Measurements from ENCODE around the gene MB. TPM values are rescaled to one million over a fixed set of nuclear protein-coding genes. Genes with fewer than 3 reads are reported as not detected.
A peak's percentile ranks its signal among the peaks of the same experiment; 100 is the strongest.

Gene MB
- polyA plus RNA-seq, 1 donor (not counting 4 experiments of a cell fraction or from before 2014, with no cell fraction given): not detected

GRCh38 chr22:35634015-35634414 lies 16.9 kb upstream of the MB start:
- dilution Hi-C loops (cut with MboI; ENCODE audit: extremely low pct_ligation_motif_present, low sequenced_read_pairs): no loop called here
- TF ChIP-seq, protein P1, sequence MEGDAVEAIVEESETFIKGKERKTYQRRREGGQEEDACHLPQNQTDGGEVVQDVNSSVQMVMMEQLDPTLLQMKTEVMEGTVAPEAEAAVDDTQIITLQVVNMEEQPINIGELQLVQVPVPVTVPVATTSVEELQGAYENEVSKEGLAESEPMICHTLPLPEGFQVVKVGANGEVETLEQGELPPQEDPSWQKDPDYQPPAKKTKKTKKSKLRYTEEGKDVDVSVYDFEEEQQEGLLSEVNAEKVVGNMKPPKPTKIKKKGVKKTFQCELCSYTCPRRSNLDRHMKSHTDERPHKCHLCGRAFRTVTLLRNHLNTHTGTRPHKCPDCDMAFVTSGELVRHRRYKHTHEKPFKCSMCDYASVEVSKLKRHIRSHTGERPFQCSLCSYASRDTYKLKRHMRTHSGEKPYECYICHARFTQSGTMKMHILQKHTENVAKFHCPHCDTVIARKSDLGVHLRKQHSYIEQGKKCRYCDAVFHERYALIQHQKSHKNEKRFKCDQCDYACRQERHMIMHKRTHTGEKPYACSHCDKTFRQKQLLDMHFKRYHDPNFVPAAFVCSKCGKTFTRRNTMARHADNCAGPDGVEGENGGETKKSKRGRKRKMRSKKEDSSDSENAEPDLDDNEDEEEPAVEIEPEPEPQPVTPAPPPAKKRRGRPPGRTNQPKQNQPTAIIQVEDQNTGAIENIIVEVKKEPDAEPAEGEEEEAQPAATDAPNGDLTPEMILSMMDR (optimal IDR thresholded peaks at IDR 0.05 in 1 of 3, IDR thresholded peaks at IDR 0.05 in 1 of 3, conservative IDR thresholded peaks at IDR 0.05 in 1 of 3; ENCODE audit: extremely low read depth in 1 of 3, insufficient read depth in 2 of 3, low read length in 3 of 3): no peak
- TF ChIP-seq EZH2 (IDR thresholded peaks at IDR 0.05; ENCODE audit: low read length): no peak

DNA sequence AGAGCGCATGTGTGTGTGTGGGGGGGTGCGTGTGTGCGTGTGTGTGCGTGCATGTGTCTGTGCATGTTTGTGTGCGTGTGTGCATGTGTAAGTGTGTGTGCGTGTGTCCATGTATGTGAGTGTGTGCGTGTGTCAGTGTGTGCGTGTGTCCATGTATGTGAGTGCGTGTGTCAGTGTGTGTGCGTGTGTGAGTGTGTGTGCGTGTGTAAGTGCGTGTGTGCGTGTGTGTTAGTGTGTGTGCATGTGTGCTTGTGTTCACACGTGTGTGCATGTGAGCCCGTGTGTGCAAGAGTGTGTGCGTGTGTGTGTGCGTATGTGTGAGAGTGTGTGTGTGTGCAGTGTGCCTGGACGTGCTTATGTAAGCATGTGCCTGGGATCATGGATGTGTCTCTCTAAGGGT lies 16.4 kb upstream of the MB start:
- Histone ChIP-seq H3K79me2 (ENCODE audit: control insufficient read depth, insufficient read depth, low read length) (no peaks in the 10 kb centered on the region), H2AFZ (ENCODE audit: control insufficient read depth, low read length) (no peak overlapping the region), H3K27ac (ENCODE audit: control insufficient read depth, insufficient read depth, low read length) (no peak overlapping the region), H3K4me3 (ENCODE audit: control insufficient read depth in 2 of 3, extremely low read depth in 1 of 3, insufficient read depth in 2 of 3, low read depth in 1 of 3, low read length in 3 of 3) (no peak overlapping the region), H3K36me3 (ENCODE audit: control insufficient read depth in 2 of 2, extremely low read depth in 1 of 2, insufficient read depth in 2 of 2, low read length in 2 of 2) (no peaks in the 10 kb centered on the region), H3K27me3 (ENCODE audit: control insufficient read depth, extremely low read depth, insufficient read depth, low read length) (no peaks in the 10 kb centered on the region), H3K9ac (ENCODE audit: control insufficient read depth, extremely low read depth, insufficient read depth, low read length) (no peak overlapping the region), H3K4me2 (ENCODE audit: control insufficient read depth, extremely low read depth, insufficient read depth, low read depth, low read length) (no peak overlapping the region), H4K20me1 (ENCODE audit: control insufficient read depth, extremely low read depth, insufficient read depth, low read length) (no peaks in the 10 kb centered on the region), H3K9me3 (ENCODE audit: control insufficient read depth, low read depth, low read length) (no peaks in the 10 kb centered on the region), H3K9me1 (ENCODE audit: control insufficient read depth, extremely low read depth, insufficient read depth, low read length) (no peaks in the 10 kb centered on the region), H3K4me1 (ENCODE audit: control insufficient read depth, extremely low read depth, insufficient read depth, low read length) (peaks cover 16% of the 10 kb centered on the region)
- dilution Hi-C loops (cut with MboI; ENCODE audit: extremely low pct_ligation_motif_present, low sequenced_read_pairs): no loop called here
- FAIRE-seq (peak; percentile 20), DNase-seq (ENCODE audit: low read depth, low spot score) (no peak)
- no peak for TF ChIP-seq EZH2 (IDR thresholded peaks at IDR 0.05; ENCODE audit: low read length)
- TF ChIP-seq, protein P1 (optimal IDR thresholded peaks at IDR 0.05 in 1 of 3, IDR thresholded peaks at IDR 0.05 in 1 of 3, conservative IDR thresholded peaks at IDR 0.05 in 1 of 3; ENCODE audit: extremely low read depth in 1 of 3, insufficient read depth in 2 of 3, low read length in 3 of 3): no peak

More at GRCh38 chr22:35634015-35634414, 16.9 kb upstream of the MB start:
- no peak overlapping the region for H3K4me3 ChIP-seq (ENCODE audit: control insufficient read depth in 2 of 3, extremely low read depth in 1 of 3, insufficient read depth in 2 of 3, low read depth in 1 of 3, low read length in 3 of 3)
- H3K27ac ChIP-seq (ENCODE audit: control insufficient read depth, insufficient read depth, low read length): no peak overlapping the region
- H3K9ac ChIP-seq (ENCODE audit: control insufficient read depth, extremely low read depth, insufficient read depth, low read length): no peak overlapping the region
- FAIRE-seq (no peak), DNase-seq (ENCODE audit: low read depth, low spot score) (no peak)
- H3K36me3 ChIP-seq (ENCODE audit: control insufficient read depth in 2 of 2, extremely low read depth in 1 of 2, insufficient read depth in 2 of 2, low read length in 2 of 2): no peaks in the 10 kb centered on the region
- H2AFZ ChIP-seq (ENCODE audit: control insufficient read depth, low read length): no peak overlapping the region
- H4K20me1 ChIP-seq (ENCODE audit: control insufficient read depth, extremely low read depth, insufficient read depth, low read length): no peaks in the 10 kb centered on the region
- H3K9me1 ChIP-seq (ENCODE audit: control insufficient read depth, extremely low read depth, insufficient read depth, low read length): no peaks in the 10 kb centered on the region
- no peaks in the 10 kb centered on the region for H3K27me3 ChIP-seq (ENCODE audit: control insufficient read depth, extremely low read depth, insufficient read depth, low read length)
- H3K79me2 ChIP-seq (ENCODE audit: control insufficient read depth, insufficient read depth, low read length): no peaks in the 10 kb centered on the region
- no peaks in the 10 kb centered on the region for H3K9me3 ChIP-seq (ENCODE audit: control insufficient read depth, low read depth, low read length)
- H3K4me1 ChIP-seq (ENCODE audit: control insufficient read depth, extremely low read depth, insufficient read depth, low read length): peaks cover 11% of the 10 kb centered on the region
- H3K4me2 ChIP-seq (ENCODE audit: control insufficient read depth, extremely low read depth, insufficient read depth, low read depth, low read length): no peak overlapping the region

Measured in keratinocyte (primary cell).